MCF 10A (cell line): ENCODE results near the gene COA1. TPM values are rescaled to one million over a fixed set of nuclear protein-coding genes. Genes with fewer than 3 reads are reported as not detected.

Source experiments
- BruUV-seq: library from RNA; stranded (reverse); fragments of 400-500 nt; replicated peaks from 2 replicates; lab custom pipeline; 2021; lab: Mats Ljungman, UMichigan
- CTCF ChIA-PET: fragments of 300-600 bp; sonication (Branson Sonifier 250); formaldehyde crosslinking; extraction: SDS; loops from one replicate; lab custom pipeline; 2021; ENCODE audit warnings: antibody characterized with exemption, inconsistent platforms; lab: Yijun Ruan, JAX
- POLR2A ChIA-PET: fragments of 300-600, 350-650 bp; sonication (Branson Sonifier 250); formaldehyde crosslinking; extraction: SDS; loops from one replicate; lab custom pipeline; 2020; ENCODE audit warnings: antibody characterized with exemption, inconsistent platforms; lab: Yijun Ruan, JAX
- DNase-seq: peaks from one replicate; pipeline ENCODE4 v3.0.0-alpha.2; 2018; ENCODE audit not compliant: unreplicated experiment
- H3K27ac Mint-ChIP-seq: one replicate; pipeline ENCODE4 v1.8.0; 2022; ENCODE audit warnings: mild to moderate bottlenecking, low read depth, mixed read lengths; ENCODE audit not compliant: unreplicated experiment
- H3K27me3 Mint-ChIP-seq: one replicate; pipeline ENCODE4 v1.8.0; 2022; ENCODE audit warnings: mixed read lengths; ENCODE audit not compliant: insufficient read depth, unreplicated experiment
- H3K36me3 Mint-ChIP-seq: one replicate; pipeline ENCODE4 v1.8.0; 2022; ENCODE audit warnings: mild to moderate bottlenecking, moderate library complexity, mixed read lengths; ENCODE audit not compliant: insufficient read depth, unreplicated experiment
- H3K4me1 Mint-ChIP-seq: one replicate; pipeline ENCODE4 v1.8.0; 2022; ENCODE audit warnings: mixed read lengths; ENCODE audit not compliant: insufficient read depth, unreplicated experiment
- H3K4me3 Mint-ChIP-seq: one replicate; pipeline ENCODE4 v1.8.0; 2022; ENCODE audit warnings: mild to moderate bottlenecking, moderate library complexity, mixed read lengths; ENCODE audit not compliant: unreplicated experiment
- H3K9me3 Mint-ChIP-seq: one replicate; pipeline ENCODE4 v1.8.0; 2022; ENCODE audit warnings: mixed read lengths; ENCODE audit not compliant: unreplicated experiment
- CTCF ChIP-seq: fragments of 200-600 bp; IDR thresholded peaks from one replicate; pipeline ENCODE4 v1.8.0; 2022; ENCODE audit warnings: antibody characterized with exemption, mild to moderate bottlenecking; ENCODE audit not compliant: unreplicated experiment
- intact Hi-C: fragments of 100-400 bp; cut with micrococcal nuclease; formaldehyde crosslinking; loops from 2 replicates; pipeline ENCODE4 v1.14.1; 2022
- total RNA-seq: library from RNA; stranded (reverse); gene quantifications from 2 replicates; pipeline ENCODE4 v1.2.3, GENCODE V29; 2022

COA1 gene
- total RNA-seq, 1 experiment from 2014 or later = 68.5 TPM

- H3K27ac Mint-ChIP-seq = no peak overlapping the region
- intact Hi-C loops = no loop called here
- TF ChIP-seq CTCF = no peak
- H3K4me3 Mint-ChIP-seq = no peak overlapping the region
- CTCF ChIA-PET = interaction anchor here (0.8 kb wide), 1 partner anchor 70 kb away, joined by 3 read pairs; no protein-coding TSS in a partner anchor
- peaks cover 16% of the 10 kb centered on the region for H3K36me3 Mint-ChIP-seq
- no peaks in the 10 kb centered on the region for H3K9me3 Mint-ChIP-seq
- no peak for DNase-seq
- no TSS peak for BruUV-seq
- H3K27me3 Mint-ChIP-seq = no peaks in the 10 kb centered on the region
- POLR2A ChIA-PET = interaction anchor here (0.7 to 1.6 kb wide), 6 partner anchors 8 to 287 kb away, joined by 3 to 8 read pairs (median 6); partner anchors contain the start of genes BLVRA and COA1
- peaks cover 13% of the 10 kb centered on the region for H3K4me1 Mint-ChIP-seq
Measured at GRCh38 chr7:43768887-43769272, 39.6 kb upstream of the COA1 start.

- TF ChIP-seq CTCF = no peak
- POLR2A ChIA-PET = interaction anchor here (0.6 to 1.6 kb wide), 8 partner anchors 8 to 287 kb away, joined by 3 to 8 read pairs (median 4); partner anchors contain the start of genes BLVRA and COA1
- no peaks in the 10 kb centered on the region for H3K27me3 Mint-ChIP-seq
- H3K9me3 Mint-ChIP-seq = no peaks in the 10 kb centered on the region
- H3K4me3 Mint-ChIP-seq = no peak overlapping the region
- H3K4me1 Mint-ChIP-seq = peaks cover 17% of the 10 kb centered on the region
- DNase-seq = no peak
- CTCF ChIA-PET = interaction anchor here (0.6 to 0.7 kb wide), 2 partner anchors 9 to 186 kb away, joined by 3 to 6 read pairs; partner anchors contain the start of gene STK17A
- no peak overlapping the region for H3K27ac Mint-ChIP-seq
- no TSS peak for BruUV-seq
- peaks cover 16% of the 10 kb centered on the region for H3K36me3 Mint-ChIP-seq
- intact Hi-C loops = no loop called here
Measured at GRCh38 chr7:43768201-43768886, 39.0 kb upstream of the COA1 start.

GRCh38 chr7:43767311-43767710, 38.0 kb upstream of the COA1 start:
- intact Hi-C loops = no loop called here
- CTCF ChIA-PET = no interaction called here

More at GRCh38 chr7:43767311-43767710, 38.0 kb upstream of the COA1 start:
- POLR2A ChIA-PET = interaction anchor here (1.2 to 11.8 kb wide), 5 partner anchors 9 to 185 kb away, joined by 3 to 188 read pairs (median 6); partner anchors contain the start of genes BLVRA, COA1 and STK17A
- no peaks in the 10 kb centered on the region for H3K9me3 Mint-ChIP-seq
- no TSS peak for BruUV-seq
- H3K27me3 Mint-ChIP-seq = no peaks in the 10 kb centered on the region
- no peak for TF ChIP-seq CTCF
- no peak for DNase-seq
- H3K27ac Mint-ChIP-seq = no peak overlapping the region
- H3K4me1 Mint-ChIP-seq = peaks cover 25% of the 10 kb centered on the region
- no peak overlapping the region for H3K4me3 Mint-ChIP-seq
- H3K36me3 Mint-ChIP-seq = peaks cover 13% of the 10 kb centered on the region
